SK-N-SH (cell line): ENCODE results near the gene RNU11. TPM values are rescaled to one million over a fixed set of nuclear protein-coding genes. Genes with fewer than 3 reads are reported as not detected.

ENCODE experiments used
- CTCF ChIA-PET: fragments of 300-600, 350-600 bp; formaldehyde crosslinking; extraction: SDS; loops from one replicate; lab custom pipeline; 2021; lab: Yijun Ruan, JAX
- POLR2A ChIA-PET: fragments of 350-600 bp; sonication (Branson Sonifier 250); formaldehyde crosslinking; extraction: SDS; loops from one replicate; lab custom pipeline; 2020; ENCODE audit warnings: antibody characterized with exemption, inconsistent platforms; lab: Yijun Ruan, JAX
- DNase-seq: peaks from one replicate; pipeline ENCODE4 v3.0.0; 2012
- H2AFZ ChIP-seq: fragments of 200-600 bp; sonication (generic); 2 replicates; pipeline ENCODE4 v1.8.1; 2016; ENCODE audit warnings: antibody characterized with exemption, mild to moderate bottlenecking, low read depth
- H3F3A ChIP-seq: fragments of 200-600 bp; sonication (generic); replicated peaks from 2 replicates; pipeline ENCODE3; 2016; ENCODE audit warnings: antibody characterized with exemption, mild to moderate bottlenecking; ENCODE audit not compliant: insufficient read depth
- H3K27ac ChIP-seq, 2 experiments: fragments of 200-500 bp in 1 of 2; fragments of 200-600 bp in 1 of 2; sonication (Bioruptor generic) in 1 of 2; sonication (generic), shearing (Covaris generic) in 1 of 2; 2 replicates each; pipeline versions ENCODE4 v1.5.1 to v1.6.1; 2014 to 2016; ENCODE audit warnings: low read depth in 2 of 2, inconsistent platforms in 1 of 2, low read length in 1 of 2, mild to moderate bottlenecking in 1 of 2, mixed read lengths in 1 of 2
- H3K27me3 ChIP-seq: fragments of 200-600 bp; sonication (generic), shearing (Covaris generic); 2 replicates; pipeline ENCODE4 v1.6.1; 2016; ENCODE audit warnings: mixed run types; ENCODE audit not compliant: insufficient read depth
- H3K36me3 ChIP-seq, 2 experiments: fragments of 200-500 bp in 1 of 2; fragments of 200-600 bp in 1 of 2; sonication (Bioruptor generic) in 1 of 2; sonication (generic) in 1 of 2; replicated peaks in 1 of 2; 2 replicates each; pipeline versions ENCODE3 to v1.5.1; 2014 to 2016; ENCODE audit warnings: low read length in 1 of 2, mild to moderate bottlenecking in 1 of 2; ENCODE audit not compliant: insufficient read depth in 2 of 2, control insufficient read depth in 1 of 2
- H3K4me1 ChIP-seq, 2 experiments: fragments of 200-500 bp in 1 of 2; fragments of 200-600 bp in 1 of 2; sonication (Bioruptor generic) in 1 of 2; sonication (generic), shearing (Covaris generic) in 1 of 2; 2 replicates each; pipeline versions ENCODE4 v1.5.1 to v1.6.1; 2014 to 2016; ENCODE audit warnings: low read depth in 1 of 2, low read length in 1 of 2, mixed run types in 1 of 2; ENCODE audit not compliant: insufficient read depth in 2 of 2, control insufficient read depth in 1 of 2
- H3K4me2 ChIP-seq: fragments of 200-600 bp; sonication (generic), shearing (Covaris generic); 2 replicates; pipeline ENCODE4 v1.6.1; 2017; ENCODE audit warnings: mixed run types
- H3K4me3 ChIP-seq, 2 experiments: fragments of 200-500 bp in 1 of 2; fragments of 200-600 bp in 1 of 2; sonication (Bioruptor generic) in 1 of 2; sonication (generic), shearing (Covaris generic) in 1 of 2; 2 replicates each; pipeline versions ENCODE4 v1.5.1 to v1.8.1; 2014 to 2016; ENCODE audit warnings: low read depth in 2 of 2, inconsistent platforms in 1 of 2, low read length in 1 of 2, mild to moderate bottlenecking in 1 of 2, mixed read lengths in 1 of 2, moderate library complexity in 1 of 2
- H3K79me2 ChIP-seq: fragments of 200-600 bp; sonication (generic); 2 replicates; pipeline ENCODE4 v1.8.1; 2017; ENCODE audit warnings: mild to moderate bottlenecking; ENCODE audit not compliant: insufficient read depth
- H3K9ac ChIP-seq: fragments of 200-600 bp; sonication (generic); 2 replicates; pipeline ENCODE4 v1.6.1; 2017; ENCODE audit warnings: mixed run types
- H3K9me2 ChIP-seq: fragments of 200-600 bp; sonication (generic); 2 replicates; pipeline ENCODE4 v1.6.1; 2017; ENCODE audit warnings: mixed run types
- H3K9me3 ChIP-seq: fragments of 200-600 bp; sonication (generic); 2 replicates; pipeline ENCODE4 v1.6.1; 2017; ENCODE audit warnings: mixed run types, mild to moderate bottlenecking, moderate library complexity
- H4K20me1 ChIP-seq: fragments of 200-600 bp; sonication (generic); 2 replicates; pipeline ENCODE4 v1.6.1; 2017; ENCODE audit warnings: mild to moderate bottlenecking, mixed run types; ENCODE audit not compliant: insufficient read depth
- ELF1 ChIP-seq: IDR thresholded peaks from 2 replicates; pipeline ENCODE4 v1.4.0; 2012
- EP300 ChIP-seq, 2 experiments: IDR thresholded peaks; 2 replicates each; pipeline versions ENCODE4 v1.4.0 to v1.6.1; 2012; ENCODE audit warnings: borderline replicate concordance in 1 of 2, low read depth in 1 of 2, low read length in 1 of 2
- EZH2phosphoT487 ChIP-seq: fragments of 200-600 bp; sonication (generic); IDR thresholded peaks from 2 replicates; pipeline ENCODE4 v1.6.1; 2017; ENCODE audit warnings: low read depth, mixed run types, mild to moderate bottlenecking, antibody characterized with exemption, moderate library complexity, borderline replicate concordance
- FOSL2 ChIP-seq: IDR thresholded peaks from 2 replicates; pipeline ENCODE4 v1.4.0; 2012; ENCODE audit warnings: low read depth, mild to moderate bottlenecking, moderate library complexity, borderline replicate concordance
- FOXJ3 ChIP-seq: sonication (generic); formaldehyde crosslinking; IDR thresholded peaks from 2 replicates; pipeline ENCODE4 v1.5.1; 2020; ENCODE audit warnings: mild to moderate bottlenecking, missing genetic modification reagents
- FOXM1 ChIP-seq: IDR thresholded peaks from 2 replicates; pipeline ENCODE4 v1.4.0; 2012; ENCODE audit warnings: low read depth, mild to moderate bottlenecking
- GABPA ChIP-seq: IDR thresholded peaks from 2 replicates; pipeline ENCODE4 v1.4.0; 2012; ENCODE audit warnings: low read depth, mild to moderate bottlenecking
- GATA2 ChIP-seq: sonication (generic); formaldehyde crosslinking; IDR thresholded peaks from 2 replicates; pipeline ENCODE4 v1.5.0; 2020; ENCODE audit warnings: mild to moderate bottlenecking, missing genetic modification reagents
- JUND ChIP-seq: IDR thresholded peaks from 2 replicates; pipeline ENCODE4 v1.4.0; 2012
- MEF2A ChIP-seq: IDR thresholded peaks from 2 replicates; pipeline ENCODE4 v1.4.0; 2012; ENCODE audit warnings: low read depth, borderline replicate concordance
- MXI1 ChIP-seq: IDR thresholded peaks from 2 replicates; pipeline ENCODE4 v1.6.1; 2012; ENCODE audit warnings: mild to moderate bottlenecking, low read depth, low read length, improper control_type of control experiment
- NFIC ChIP-seq: IDR thresholded peaks from 2 replicates; pipeline ENCODE4 v1.4.0; 2012; ENCODE audit warnings: borderline replicate concordance
- POLR2AphosphoS5 ChIP-seq: IDR thresholded peaks from 2 replicates; pipeline ENCODE4 v1.6.1; 2012; ENCODE audit warnings: low read depth, low read length
- RAD21 ChIP-seq: IDR thresholded peaks from 2 replicates; pipeline ENCODE4 v1.6.1; 2012; ENCODE audit warnings: mild to moderate bottlenecking, low read length
- SMC3 ChIP-seq: IDR thresholded peaks from 2 replicates; pipeline ENCODE4 v1.6.1; 2012; ENCODE audit warnings: low read depth, low read length, improper control_type of control experiment
- TAF1 ChIP-seq: IDR thresholded peaks from 2 replicates; pipeline ENCODE4 v1.6.1; 2012; ENCODE audit warnings: low read depth, mild to moderate bottlenecking, low read length, moderate library complexity, borderline replicate concordance
- TCF12 ChIP-seq: IDR thresholded peaks from 2 replicates; pipeline ENCODE4 v1.4.0; 2012
- TEAD4 ChIP-seq: IDR thresholded peaks from 2 replicates; pipeline ENCODE4 v1.4.0; 2012; ENCODE audit warnings: mild to moderate bottlenecking, borderline replicate concordance; ENCODE audit not compliant: insufficient read depth
- YY1 ChIP-seq: IDR thresholded peaks from 2 replicates; pipeline ENCODE4 v1.4.0; 2012; ENCODE audit warnings: low read depth, mild to moderate bottlenecking
- WGBS: methylation state at CpG from one replicate; pipeline ENCODE4 v1.1.6; 2017; ENCODE audit warnings: low lambda C conversion rate; 5-methylcytosine and 5-hydroxymethylcytosine counted together
- polyA plus RNA-seq, 3 experiments: library from polyadenylated mRNA; depleted of rRNA; stranded (reverse); fragments of >200 nt; gene quantifications; 2 replicates each; pipeline ENCODE4 v1.2.3, GENCODE V29; 2012
- TF ChIP-seq, protein P1 (sequence below): fragments of 150-350 bp; IDR thresholded peaks from 2 replicates; pipeline ENCODE4 v1.6.1; 2017; ENCODE audit warnings: antibody characterized with exemption, low read length, low read depth, borderline replicate concordance
- TF ChIP-seq, protein P2 (sequence below): IDR thresholded peaks from 2 replicates; pipeline ENCODE4; 2012
- TF ChIP-seq, protein P3 (sequence below): IDR thresholded peaks from 2 replicates; pipeline ENCODE4 v1.4.0; 2012; ENCODE audit warnings: low read depth

RNU11 gene
- polyA plus RNA-seq, 1 of the 3 experiments (the other 2 are of a cell fraction) = not detected

DNA sequence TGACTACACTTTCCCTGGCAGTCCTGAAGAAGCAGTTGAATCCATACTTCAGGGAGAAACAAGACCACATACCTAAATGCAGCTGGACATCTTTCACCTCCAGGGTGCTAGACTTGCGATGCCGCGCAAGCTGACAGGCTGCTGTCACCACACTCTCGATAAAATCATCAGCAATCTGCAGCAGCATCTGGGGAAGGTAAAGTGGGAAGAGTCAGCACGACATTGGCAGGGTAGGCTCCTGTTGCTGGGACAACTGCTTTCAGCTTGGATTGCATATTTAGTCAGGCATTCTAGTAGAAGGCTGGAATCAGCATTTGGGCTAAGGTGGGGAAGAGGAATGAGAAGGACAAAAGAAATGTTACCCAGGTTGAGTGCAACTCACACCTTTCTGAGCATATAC, 35.2 kb upstream of the RNU11 start:
- no peaks in the 10 kb centered on the region for H4K20me1 ChIP-seq
- no peak overlapping the region for H3K9ac ChIP-seq
- H3K4me2 ChIP-seq = no peak overlapping the region
- H3K27me3 ChIP-seq = no peaks in the 10 kb centered on the region
- H3F3A ChIP-seq = peaks cover 5% of the 10 kb centered on the region
- no peaks in the 10 kb centered on the region for H3K9me3 ChIP-seq
- H2AFZ ChIP-seq = no peak overlapping the region
- WGBS = 90% methylated on average over 5 of the region's 5 CpGs
- H3K4me3 ChIP-seq = no peak overlapping the region
- no peaks in the 10 kb centered on the region for H3K4me1 ChIP-seq
- no peaks in the 10 kb centered on the region for H3K79me2 ChIP-seq
- H3K36me3 ChIP-seq = peaks cover 17 to 21% of the 10 kb centered on the region in 2 experiments
- CTCF ChIA-PET = no interaction called here
- H3K9me2 ChIP-seq = no peaks in the 10 kb centered on the region
- H3K27ac ChIP-seq = no peak overlapping the region
- no peak for DNase-seq
- POLR2A ChIA-PET = no interaction called here
- TF ChIP-seq SMC3 (no peak), EP300 (IDR thresholded peaks at IDR 0.05; ENCODE audit: borderline replicate concordance in 1 of 2, low read depth in 1 of 2, low read length in 1 of 2) (no peak), MXI1 (no peak), TAF1 (no peak), FOSL2 (no peak), GABPA (no peak), EZH2phosphoT487 (no peak), FOXM1 (no peak), RAD21 (no peak), TCF12 (no peak), GATA2 (CRISPR knock-in tag) (no peak), FOXJ3 (no peak), POLR2AphosphoS5 (no peak)
- TF ChIP-seq, protein P1, sequence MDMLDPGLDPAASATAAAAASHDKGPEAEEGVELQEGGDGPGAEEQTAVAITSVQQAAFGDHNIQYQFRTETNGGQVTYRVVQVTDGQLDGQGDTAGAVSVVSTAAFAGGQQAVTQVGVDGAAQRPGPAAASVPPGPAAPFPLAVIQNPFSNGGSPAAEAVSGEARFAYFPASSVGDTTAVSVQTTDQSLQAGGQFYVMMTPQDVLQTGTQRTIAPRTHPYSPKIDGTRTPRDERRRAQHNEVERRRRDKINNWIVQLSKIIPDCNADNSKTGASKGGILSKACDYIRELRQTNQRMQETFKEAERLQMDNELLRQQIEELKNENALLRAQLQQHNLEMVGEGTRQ = no peak
- TF ChIP-seq, protein P2, sequence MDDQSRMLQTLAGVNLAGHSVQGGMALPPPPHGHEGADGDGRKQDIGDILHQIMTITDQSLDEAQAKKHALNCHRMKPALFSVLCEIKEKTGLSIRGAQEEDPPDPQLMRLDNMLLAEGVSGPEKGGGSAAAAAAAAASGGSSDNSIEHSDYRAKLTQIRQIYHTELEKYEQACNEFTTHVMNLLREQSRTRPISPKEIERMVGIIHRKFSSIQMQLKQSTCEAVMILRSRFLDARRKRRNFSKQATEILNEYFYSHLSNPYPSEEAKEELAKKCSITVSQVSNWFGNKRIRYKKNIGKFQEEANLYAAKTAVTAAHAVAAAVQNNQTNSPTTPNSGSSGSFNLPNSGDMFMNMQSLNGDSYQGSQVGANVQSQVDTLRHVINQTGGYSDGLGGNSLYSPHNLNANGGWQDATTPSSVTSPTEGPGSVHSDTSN = no peak
- TF ChIP-seq, all 33 proteins: peak for 0

GRCh38 chr1:28631713-28632112, 16.7 kb upstream of the RNU11 start:
- ChIA-PET CTCF (interaction anchor here (0.8 to 1.2 kb wide), 3 partner anchors 9 to 383 kb away, joined by 3 to 4 read pairs (median 3); partner anchors contain the start of gene TAF12), POLR2A (interaction anchor here (0.6 to 0.8 kb wide), 2 partner anchors 16 to 17 kb away, joined by 3 to 6 read pairs; partner anchors contain the start of gene RNU11)
- Histone ChIP-seq H3K4me2 (no peak overlapping the region), H3K79me2 (peaks cover 14% of the 10 kb centered on the region), H2AFZ (no peak overlapping the region), H3K4me1 (no peaks in the 10 kb centered on the region), H4K20me1 (no peaks in the 10 kb centered on the region), H3K27ac (no peak overlapping the region), H3K9me2 (no peaks in the 10 kb centered on the region), H3F3A (peaks cover 4% of the 10 kb centered on the region), H3K4me3 (no peak overlapping the region), H3K9me3 (no peaks in the 10 kb centered on the region), H3K9ac (no peak overlapping the region), H3K27me3 (no peaks in the 10 kb centered on the region), H3K36me3 (peaks cover 0 to 6% of the 10 kb centered on the region in 2 experiments)
- TF ChIP-seq JUND (no peak), GATA2 (CRISPR knock-in tag) (no peak), TAF1 (no peak), FOSL2 (no peak), NFIC (no peak), GABPA (no peak), TCF12 (no peak), TEAD4 (no peak), FOXM1 (no peak), ELF1 (no peak), MXI1 (no peak), YY1 (no peak), MEF2A (no peak), EZH2phosphoT487 (no peak), FOXJ3 (no peak)
- TF ChIP-seq, protein P3, sequence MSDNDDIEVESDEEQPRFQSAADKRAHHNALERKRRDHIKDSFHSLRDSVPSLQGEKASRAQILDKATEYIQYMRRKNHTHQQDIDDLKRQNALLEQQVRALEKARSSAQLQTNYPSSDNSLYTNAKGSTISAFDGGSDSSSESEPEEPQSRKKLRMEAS = no peak
- WGBS = 97% methylated on average over 1 of the region's 1 CpG
- DNase-seq = no peak
